Measurements from ENCODE around the gene ELL. TPM values are rescaled to one million over a fixed set of nuclear protein-coding genes. Genes with fewer than 3 reads are reported as not detected.

ELL gene
- total RNA-seq, 2 donors from 2014 or later, result 23.7 to 41.8 TPM

GRCh38 chr19:18449552-18449951 lies 72.3 kb downstream of the ELL start:
- Mint-ChIP-seq H3K4me3 (no peak overlapping the region), H3K36me3 (ENCODE audit: low read depth) (peaks cover 80% of the 10 kb centered on the region), H3K27me3 (no peaks in the 10 kb centered on the region), H3K4me1 (peaks cover 5% of the 10 kb centered on the region), H3K9me3 (no peaks in the 10 kb centered on the region), H3K27ac (peak overlapping the region; percentile 17)
- ATAC-seq (replicated peaks), result no peak

- no peaks in the 10 kb centered on the region for H3K27me3 Mint-ChIP-seq
- H3K27ac Mint-ChIP-seq, result no peak overlapping the region
- H3K4me1 Mint-ChIP-seq, result peaks cover 13% of the 10 kb centered on the region
- peaks cover 5% of the 10 kb centered on the region for H3K9me3 Mint-ChIP-seq
- H3K4me3 Mint-ChIP-seq, result no peak overlapping the region
- H3K36me3 Mint-ChIP-seq (ENCODE audit: low read depth), result peaks cover 82% of the 10 kb centered on the region
- ATAC-seq (replicated peaks), result no peak
These were observed 75.0 kb downstream of the ELL start for GRCh38 chr19:18446811-18447359.

DNA sequence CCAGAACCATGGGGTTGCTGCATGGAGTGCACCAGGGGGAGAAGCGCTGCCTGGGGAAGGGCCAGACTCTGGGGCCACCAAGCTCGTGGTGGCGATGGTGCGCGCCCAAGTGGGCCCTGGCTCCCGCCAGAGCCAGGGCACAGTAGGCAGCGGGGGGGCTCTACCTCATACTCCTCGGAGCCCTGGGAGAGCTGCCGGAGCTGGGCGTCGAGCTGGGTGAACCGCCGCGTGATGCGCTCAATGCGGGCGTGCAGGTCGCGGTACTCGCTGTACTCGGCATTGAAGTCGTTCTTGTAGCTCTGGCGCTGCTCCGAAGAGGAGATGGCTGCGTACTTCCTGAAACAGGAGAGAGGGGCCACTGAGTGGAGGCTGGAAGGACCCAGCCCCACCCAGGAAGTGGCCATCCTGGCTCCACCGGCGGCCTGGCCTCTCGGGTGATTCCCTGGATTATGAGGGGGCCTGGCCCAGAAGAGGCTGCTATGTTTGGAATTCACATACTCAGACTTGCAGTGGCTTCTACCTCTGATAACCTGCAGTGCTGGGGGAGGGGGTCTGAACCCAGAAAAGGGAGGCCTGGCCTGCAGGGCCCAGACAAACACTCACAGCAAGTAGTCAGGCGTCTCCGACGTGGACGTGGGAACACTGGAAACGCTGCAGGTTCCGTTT lies 75.6 kb downstream of the ELL start:
- H3K4me3 Mint-ChIP-seq, result no peak overlapping the region
- peaks cover 13% of the 10 kb centered on the region for H3K4me1 Mint-ChIP-seq
- H3K9me3 Mint-ChIP-seq, result peaks cover 5% of the 10 kb centered on the region
- H3K27ac Mint-ChIP-seq, result no peak overlapping the region
- H3K36me3 Mint-ChIP-seq (ENCODE audit: low read depth), result peaks cover 82% of the 10 kb centered on the region
- no peak for ATAC-seq (replicated peaks)
- H3K27me3 Mint-ChIP-seq, result no peaks in the 10 kb centered on the region

DNA sequence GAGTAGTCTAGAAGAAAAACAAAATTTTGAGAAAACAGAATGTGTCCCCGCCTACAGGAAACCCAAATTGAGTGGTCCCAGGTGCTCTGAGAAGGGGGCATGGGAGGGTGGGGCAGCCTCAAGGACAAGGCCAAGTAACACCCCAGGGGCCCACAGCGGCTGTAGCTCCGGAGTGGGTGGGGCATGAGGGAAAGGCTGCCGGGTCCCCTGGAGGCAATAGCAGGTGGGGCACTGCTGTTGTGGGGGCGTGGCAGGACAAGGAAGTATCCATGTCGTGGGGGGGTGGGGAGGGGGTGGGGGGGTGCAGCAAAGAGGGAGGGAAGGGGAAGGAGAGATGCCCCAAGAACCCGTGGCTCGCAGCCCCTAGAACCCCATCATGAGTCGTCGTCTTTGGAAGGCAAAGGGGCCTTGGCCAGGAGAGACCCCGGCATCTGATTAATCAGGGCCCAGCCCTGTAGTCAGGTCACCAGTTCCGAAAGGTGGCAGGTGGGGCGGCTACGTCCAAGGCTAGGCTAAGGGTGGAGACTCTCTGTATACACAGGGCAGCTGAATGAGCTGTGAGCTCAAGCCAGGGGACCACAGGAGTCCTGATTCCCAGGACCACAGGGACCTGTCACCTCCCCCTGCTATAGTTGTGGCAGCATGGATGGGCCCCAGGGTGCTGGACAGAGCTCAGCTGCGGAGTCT lies 76.5 kb downstream of the ELL start:
- no peaks in the 10 kb centered on the region for H3K27me3 Mint-ChIP-seq
- ATAC-seq (replicated peaks), result no peak

DNA sequence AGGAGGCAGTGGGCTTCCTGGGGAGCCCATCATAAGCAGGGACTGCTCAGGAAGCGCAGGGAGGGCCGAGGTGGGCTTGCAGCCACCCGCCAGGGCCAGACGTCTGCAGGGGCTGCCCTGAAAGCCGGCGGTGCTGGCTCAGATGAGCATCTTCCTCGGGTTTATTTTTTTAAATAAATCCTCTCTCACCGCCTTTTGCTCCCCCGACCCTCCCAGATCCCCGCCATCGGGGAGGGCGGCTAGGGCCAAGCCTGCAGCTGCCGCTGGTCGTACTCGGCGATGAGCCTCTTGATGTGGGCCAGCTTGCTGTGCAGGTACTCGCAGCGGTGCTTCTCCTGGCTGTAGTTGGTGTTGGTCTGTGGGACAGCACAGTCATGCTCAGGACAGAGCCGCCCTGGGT lies 77.4 kb downstream of the ELL start:
- peaks cover 5% of the 10 kb centered on the region for H3K9me3 Mint-ChIP-seq
- no peak overlapping the region for H3K27ac Mint-ChIP-seq
- no peak overlapping the region for H3K4me3 Mint-ChIP-seq
- H3K36me3 Mint-ChIP-seq (ENCODE audit: low read depth), result peaks cover 65% of the 10 kb centered on the region
- no peak for ATAC-seq (replicated peaks)
- H3K4me1 Mint-ChIP-seq, result peaks cover 8% of the 10 kb centered on the region
- no peaks in the 10 kb centered on the region for H3K27me3 Mint-ChIP-seq

More for the DNA sequence above, 76.5 kb downstream of the ELL start:
- Mint-ChIP-seq H3K27ac (no peak overlapping the region), H3K4me3 (no peak overlapping the region), H3K36me3 (ENCODE audit: low read depth) (peaks cover 74% of the 10 kb centered on the region), H3K9me3 (peaks cover 5% of the 10 kb centered on the region), H3K4me1 (peaks cover 8% of the 10 kb centered on the region)

DNA sequence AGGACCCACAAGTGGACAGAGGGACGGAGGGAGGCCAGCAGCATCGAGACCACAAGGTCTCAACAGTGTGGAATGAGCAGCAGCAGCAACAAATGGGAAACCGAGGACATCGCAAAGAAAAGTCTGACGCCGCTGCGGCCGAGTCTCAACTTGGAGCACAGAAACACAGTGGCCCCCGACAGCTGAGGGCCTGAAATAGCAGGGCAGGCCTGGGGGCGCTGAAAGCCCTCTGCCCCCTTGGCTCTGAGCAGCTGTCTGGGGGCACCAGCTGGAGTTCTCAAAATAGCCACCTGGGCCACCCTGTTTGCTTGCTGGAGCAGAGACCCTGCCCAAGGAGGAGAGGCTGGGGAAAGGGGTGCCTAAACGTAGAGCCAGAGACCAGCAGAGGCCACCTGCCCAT lies 78.0 kb downstream of the ELL start:
- Mint-ChIP-seq H3K4me1 (peaks cover 8% of the 10 kb centered on the region), H3K27ac (no peak overlapping the region), H3K4me3 (no peak overlapping the region), H3K36me3 (ENCODE audit: low read depth) (peaks cover 58% of the 10 kb centered on the region), H3K9me3 (peaks cover 5% of the 10 kb centered on the region), H3K27me3 (no peaks in the 10 kb centered on the region)
- no peak for ATAC-seq (replicated peaks)

DNA sequence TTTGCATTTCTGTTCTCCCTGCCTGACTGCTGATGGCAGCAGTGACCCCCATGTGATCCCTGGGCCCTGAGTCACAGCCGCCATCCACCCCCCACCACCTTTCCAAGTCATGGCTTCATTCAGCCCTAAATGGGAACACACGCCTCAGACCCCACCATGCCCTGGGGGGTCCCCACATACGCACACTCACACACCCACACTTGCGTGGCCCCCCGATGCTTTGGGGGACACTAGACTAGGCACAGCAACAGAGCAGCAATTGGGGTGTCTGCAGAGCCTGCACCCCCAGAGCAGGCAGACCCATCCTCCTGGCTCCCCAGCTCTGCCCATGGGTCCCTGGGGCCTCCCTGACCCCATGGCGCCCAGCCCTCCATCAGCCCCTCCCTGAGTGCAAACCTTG lies 78.5 kb downstream of the ELL start:
- no peak for ATAC-seq (replicated peaks)
- H3K9me3 Mint-ChIP-seq, result peaks cover 5% of the 10 kb centered on the region
- no peak overlapping the region for H3K4me3 Mint-ChIP-seq
- peaks cover 8% of the 10 kb centered on the region for H3K4me1 Mint-ChIP-seq
- H3K36me3 Mint-ChIP-seq (ENCODE audit: low read depth), result peaks cover 54% of the 10 kb centered on the region
- H3K27me3 Mint-ChIP-seq, result no peaks in the 10 kb centered on the region
- H3K27ac Mint-ChIP-seq, result no peak overlapping the region

- no peaks in the 10 kb centered on the region for H3K27me3 Mint-ChIP-seq
- H3K4me3 Mint-ChIP-seq, result peak overlapping the region; percentile 51
- H3K36me3 Mint-ChIP-seq (ENCODE audit: low read depth), result peaks cover 49% of the 10 kb centered on the region
- H3K9me3 Mint-ChIP-seq, result peaks cover 5% of the 10 kb centered on the region
- ATAC-seq (replicated peaks), result no peak
- peaks cover 8% of the 10 kb centered on the region for H3K4me1 Mint-ChIP-seq
- peak overlapping the region; percentile 86 for H3K27ac Mint-ChIP-seq
These were observed 78.9 kb downstream of the ELL start for GRCh38 chr19:18442941-18443340.

DNA sequence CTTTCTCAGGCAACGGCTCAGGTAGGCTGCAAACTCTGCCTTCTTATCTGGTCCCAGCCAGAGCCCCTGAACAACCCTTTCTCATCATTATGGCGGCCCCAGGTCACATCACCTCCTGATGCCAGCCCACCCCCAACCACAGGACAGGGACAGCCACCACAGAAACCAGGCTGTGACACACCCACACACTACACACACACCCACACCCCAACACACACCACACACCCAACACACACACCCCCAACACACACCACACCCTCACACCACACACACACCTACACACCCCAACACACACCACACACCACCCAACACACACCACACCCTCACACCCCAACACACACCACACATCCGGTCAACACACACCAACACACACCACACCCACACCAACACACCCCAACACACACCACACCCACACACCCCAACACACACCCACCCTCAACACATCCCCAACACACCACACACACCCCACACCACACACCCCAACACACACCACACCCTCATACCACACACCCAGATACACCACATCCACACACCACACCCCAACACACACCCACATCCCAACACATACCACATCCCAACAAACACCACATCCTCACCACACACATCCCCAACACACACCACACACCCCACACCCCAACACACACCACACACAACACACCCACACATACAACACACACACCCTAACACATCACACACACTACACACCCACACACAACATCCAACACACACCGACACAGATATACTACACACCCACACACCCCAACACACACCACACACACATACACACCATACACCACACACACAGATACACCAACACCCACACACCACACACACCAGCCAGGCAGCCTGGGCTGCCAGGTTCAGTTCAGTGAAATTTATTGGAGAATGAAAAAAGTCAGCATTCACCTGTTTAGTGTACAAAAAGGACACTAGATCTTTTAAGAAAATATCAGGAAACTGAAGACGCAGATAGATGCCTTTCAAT lies 79.8 kb downstream of the ELL start:
- peak; percentile 20 for ATAC-seq (replicated peaks)
- H3K36me3 Mint-ChIP-seq (ENCODE audit: low read depth), result peaks cover 41% of the 10 kb centered on the region
- H3K4me1 Mint-ChIP-seq, result peaks cover 8% of the 10 kb centered on the region
- H3K27ac Mint-ChIP-seq, result peak overlapping the region; percentile 86
- H3K9me3 Mint-ChIP-seq, result peaks cover 5% of the 10 kb centered on the region
- no peaks in the 10 kb centered on the region for H3K27me3 Mint-ChIP-seq
- peak overlapping the region; percentile 51 for H3K4me3 Mint-ChIP-seq

GRCh38 chr19:18440936-18441803 lies 80.7 kb downstream of the ELL start:
- H3K36me3 Mint-ChIP-seq (ENCODE audit: low read depth), result peaks cover 31% of the 10 kb centered on the region
- H3K27me3 Mint-ChIP-seq, result no peaks in the 10 kb centered on the region
- no peak overlapping the region for H3K4me3 Mint-ChIP-seq
- no peak overlapping the region for H3K27ac Mint-ChIP-seq
- ATAC-seq (replicated peaks), result no peak
- H3K4me1 Mint-ChIP-seq, result peaks cover 8% of the 10 kb centered on the region
- peaks cover 5% of the 10 kb centered on the region for H3K9me3 Mint-ChIP-seq

DNA sequence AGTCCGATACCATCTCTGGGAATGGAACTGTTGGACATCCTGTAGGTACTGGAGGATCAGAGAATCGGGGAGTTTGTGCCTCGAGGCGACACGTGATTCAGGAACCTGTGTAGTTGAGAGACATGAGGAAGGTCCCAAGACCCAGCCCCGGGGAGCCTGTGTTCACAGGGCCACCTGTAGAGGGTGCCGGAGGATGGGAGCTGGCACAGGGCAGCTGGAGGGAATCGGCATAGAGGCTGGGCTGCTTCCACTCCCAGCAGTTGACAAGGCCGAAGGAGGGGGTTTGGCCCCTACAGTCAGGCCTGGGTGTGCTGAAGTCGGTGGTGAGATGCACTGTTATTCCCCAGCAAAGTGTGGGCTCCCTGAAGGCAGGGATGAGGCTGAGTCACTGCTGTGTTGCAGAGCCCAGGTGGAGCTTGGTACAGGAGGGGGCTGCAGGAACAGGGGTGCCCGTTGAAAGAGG lies 81.4 kb downstream of the ELL start:
- peaks cover 31% of the 10 kb centered on the region for H3K36me3 Mint-ChIP-seq (ENCODE audit: low read depth)
- peaks cover 8% of the 10 kb centered on the region for H3K4me1 Mint-ChIP-seq
- no peak overlapping the region for H3K4me3 Mint-ChIP-seq
- H3K9me3 Mint-ChIP-seq, result peaks cover 5% of the 10 kb centered on the region
- H3K27ac Mint-ChIP-seq, result no peak overlapping the region
- no peaks in the 10 kb centered on the region for H3K27me3 Mint-ChIP-seq
- peak; percentile 39 for ATAC-seq (replicated peaks)

DNA sequence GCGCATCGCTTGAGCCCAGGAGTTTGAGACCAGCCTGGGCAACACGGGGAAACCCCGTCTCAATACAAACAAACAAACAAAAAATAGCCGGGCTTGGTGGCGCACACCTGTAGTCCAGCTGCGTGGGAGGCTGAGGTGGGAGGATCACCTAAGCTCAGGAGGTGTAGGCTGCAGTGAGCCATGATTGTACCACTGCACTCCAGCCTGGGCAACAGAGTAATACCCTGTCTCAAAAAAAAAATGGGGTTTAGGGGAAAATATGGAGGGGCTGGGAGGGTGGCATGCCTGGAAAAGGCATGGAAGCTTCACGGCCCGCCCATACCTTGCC lies 82.0 kb downstream of the ELL start:
- ATAC-seq (replicated peaks), result no peak
- H3K27me3 Mint-ChIP-seq, result no peaks in the 10 kb centered on the region
- H3K9me3 Mint-ChIP-seq, result peaks cover 5% of the 10 kb centered on the region
- H3K27ac Mint-ChIP-seq, result no peak overlapping the region
- H3K4me3 Mint-ChIP-seq, result peak overlapping the region; percentile 4
- H3K36me3 Mint-ChIP-seq (ENCODE audit: low read depth), result peaks cover 30% of the 10 kb centered on the region
- peaks cover 8% of the 10 kb centered on the region for H3K4me1 Mint-ChIP-seq

DNA sequence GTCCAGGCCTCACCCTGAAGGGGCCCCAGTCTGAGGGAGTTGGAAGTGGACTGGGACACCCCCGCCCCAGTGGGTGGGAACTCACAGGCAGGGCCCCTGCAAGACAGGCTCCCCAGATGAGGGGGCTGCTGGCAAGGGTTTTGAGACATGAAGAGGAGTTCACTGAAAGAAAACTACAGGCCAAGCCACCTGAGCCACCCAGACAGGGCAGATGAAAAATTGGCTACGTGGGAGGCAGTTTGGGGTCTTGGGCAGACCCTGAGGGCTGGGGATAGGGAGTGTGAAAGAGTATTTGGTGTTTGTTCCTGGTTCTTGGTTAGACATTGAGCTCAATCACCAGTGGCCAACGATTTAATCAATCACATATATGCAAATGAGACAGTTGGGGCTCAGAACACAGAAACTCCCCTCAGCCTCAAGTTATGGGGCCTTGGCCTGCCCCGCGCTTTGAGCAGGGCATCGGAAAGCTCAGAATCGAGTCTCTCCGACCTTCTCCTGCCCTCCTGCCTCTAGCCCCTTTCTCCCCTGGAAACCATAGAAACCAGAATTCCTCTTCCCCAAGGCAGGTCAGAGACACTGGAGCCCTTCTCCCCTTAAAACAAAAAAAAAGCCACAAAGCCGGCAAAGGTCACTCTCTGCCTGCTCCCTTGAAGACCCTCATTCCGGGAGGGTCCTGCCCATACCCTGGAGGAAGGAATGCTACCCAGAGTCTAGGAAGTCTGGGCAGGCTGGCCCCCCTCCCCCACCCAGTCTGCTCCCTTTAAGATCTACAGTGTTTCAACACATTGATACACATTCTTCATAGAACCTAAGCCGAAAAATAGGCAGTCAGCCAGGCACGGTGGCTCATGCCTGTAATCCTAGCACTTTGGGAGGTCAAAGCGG lies 82.6 kb downstream of the ELL start:
- Mint-ChIP-seq H3K4me1 (peaks cover 8% of the 10 kb centered on the region), H3K4me3 (peak overlapping the region; percentile 4), H3K27ac (no peak overlapping the region), H3K27me3 (no peaks in the 10 kb centered on the region), H3K36me3 (ENCODE audit: low read depth) (peaks cover 30% of the 10 kb centered on the region), H3K9me3 (peaks cover 5% of the 10 kb centered on the region)
- ATAC-seq (replicated peaks), result no peak

Measured in activated T-helper 17 cell treated with anti-CD3 and anti-CD28 coated beads, Interleukin-2, amount 50 U/mL, for 72 hours (primary cell).